Epithelial cell of prostate (primary cell): ENCODE results near the gene OTX2.

Source experiments
- DNase-seq: peaks from one replicate; pipeline ENCODE4 v3.0.0-alpha.2; 2011; ENCODE audit warnings: low read depth, low spot score
- H3K27ac ChIP-seq: fragments of 450-650 bp; 2 replicates; pipeline ENCODE4 v1.5.1; 2017; ENCODE audit warnings: mild to moderate bottlenecking

The OTX2 gene

DNA sequence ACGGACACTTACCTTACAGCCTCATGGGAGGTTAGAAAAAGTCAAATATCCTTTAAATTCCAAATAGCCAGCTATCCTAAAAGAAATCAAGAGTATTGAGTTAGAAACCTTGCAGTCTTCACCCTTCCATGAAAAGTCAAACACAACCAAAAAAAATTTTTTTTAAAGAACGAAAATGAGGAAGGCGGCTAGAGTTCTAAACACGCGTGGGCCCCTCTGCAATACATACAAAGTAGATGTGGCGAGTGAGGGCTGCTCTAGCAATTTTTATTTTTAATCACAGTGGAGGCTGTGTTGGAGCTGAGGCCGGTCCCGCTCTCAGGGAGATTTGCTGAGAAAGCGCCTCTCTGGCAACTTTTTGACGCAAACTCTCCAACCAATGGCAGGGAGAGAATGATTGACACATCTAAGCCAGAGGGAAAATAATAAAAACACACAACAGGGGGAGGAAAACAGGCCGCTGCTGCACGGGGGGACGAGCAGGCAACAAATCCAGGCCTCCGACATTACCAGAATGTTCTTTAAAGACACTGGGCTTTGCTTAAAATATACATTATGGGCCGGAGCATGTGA, at the start of gene OTX2:
TSS of gene OTX2 (minus strand) at position 333 of the 573 bp plus-strand sequence. CDS start 5,023 bp downstream, outside the sequence.
- no peak for DNase-seq

GRCh38 chr14:56858422-56858821, 48.1 kb upstream of the OTX2 start:
- DNase-seq, result no peak
- no peak overlapping the region for H3K27ac ChIP-seq

More for the DNA sequence above, at the start of gene OTX2:
- no peak within 1 kb of the TSS for H3K27ac ChIP-seq

DNA sequence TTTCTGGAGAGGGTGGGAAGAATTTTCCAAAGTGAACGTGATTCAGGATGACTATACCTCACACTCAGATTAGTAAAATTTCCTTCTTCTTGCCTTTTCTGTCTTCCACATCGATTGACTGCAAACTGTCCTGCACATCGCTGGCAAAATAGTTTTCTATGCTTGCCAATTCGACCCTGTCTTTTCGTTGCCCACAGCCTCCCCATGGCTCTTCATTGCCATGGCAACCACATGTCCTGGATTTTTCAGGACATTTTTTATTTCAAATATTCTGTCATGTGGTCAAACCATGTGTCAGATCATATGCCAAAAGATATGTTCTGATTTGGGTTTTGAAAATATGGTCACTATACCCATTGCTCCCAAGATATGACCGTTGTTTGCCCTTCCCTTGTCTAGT, 46.9 kb upstream of the OTX2 start:
- H3K27ac ChIP-seq, result no peak overlapping the region
- DNase-seq, result no peak

GRCh38 chr14:56855891-56856461, 45.7 kb upstream of the OTX2 start:
- no peak for DNase-seq
- H3K27ac ChIP-seq, result no peak overlapping the region

DNA sequence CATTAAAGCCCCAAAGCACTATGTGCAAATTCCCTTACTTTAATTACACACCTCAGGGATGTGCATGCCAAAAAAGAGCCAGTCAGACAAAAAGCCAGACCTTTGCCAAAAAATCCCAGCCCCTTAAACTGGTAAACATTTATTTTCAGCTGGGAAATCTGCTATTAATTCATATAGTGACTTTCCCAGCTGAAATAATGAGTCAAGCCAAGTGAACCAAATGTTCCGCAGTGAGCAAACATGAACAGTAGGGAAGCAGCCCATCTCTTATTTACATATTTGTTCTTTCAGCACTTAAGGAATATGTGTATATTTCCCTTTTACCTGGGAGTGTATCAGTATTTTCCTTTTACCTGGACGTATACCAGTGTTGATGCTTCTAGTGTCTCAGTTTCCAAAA, 44.0 kb upstream of the OTX2 start:
- H3K27ac ChIP-seq, result no peak overlapping the region
- DNase-seq, result no peak

GRCh38 chr14:56846970-56847930, 37.0 kb upstream of the OTX2 start:
- DNase-seq, result no peak
- no peak overlapping the region for H3K27ac ChIP-seq

- no peak overlapping the region for H3K27ac ChIP-seq
- no peak for DNase-seq
Measured at GRCh38 chr14:56844406-56845002, 34.2 kb upstream of the OTX2 start.

DNA sequence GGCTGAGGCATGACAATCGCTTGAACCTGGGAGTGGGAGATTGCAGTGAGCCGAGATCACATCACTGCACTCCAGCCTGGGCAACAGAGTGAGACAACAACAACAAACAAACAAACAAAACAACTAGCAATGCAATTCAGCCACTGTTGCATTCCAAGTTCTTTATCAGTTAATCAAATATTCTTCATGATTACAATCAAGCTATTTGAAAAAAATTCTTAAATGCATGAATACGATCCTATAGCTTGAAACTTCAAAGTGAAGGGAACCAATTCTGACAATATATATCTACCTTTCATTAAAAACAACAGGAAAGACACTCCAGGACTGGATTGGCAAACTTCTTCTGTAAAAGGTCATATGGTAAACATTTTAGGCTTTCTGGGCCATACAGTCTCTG, 31.3 kb upstream of the OTX2 start:
- H3K27ac ChIP-seq, result no peak overlapping the region
- DNase-seq, result no peak

GRCh38 chr14:56840221-56840620, 29.9 kb upstream of the OTX2 start:
- no peak overlapping the region for H3K27ac ChIP-seq
- DNase-seq, result no peak

GRCh38 chr14:56829151-56829550, 18.9 kb upstream of the OTX2 start:
- no peak for DNase-seq
- H3K27ac ChIP-seq, result no peak overlapping the region

DNA sequence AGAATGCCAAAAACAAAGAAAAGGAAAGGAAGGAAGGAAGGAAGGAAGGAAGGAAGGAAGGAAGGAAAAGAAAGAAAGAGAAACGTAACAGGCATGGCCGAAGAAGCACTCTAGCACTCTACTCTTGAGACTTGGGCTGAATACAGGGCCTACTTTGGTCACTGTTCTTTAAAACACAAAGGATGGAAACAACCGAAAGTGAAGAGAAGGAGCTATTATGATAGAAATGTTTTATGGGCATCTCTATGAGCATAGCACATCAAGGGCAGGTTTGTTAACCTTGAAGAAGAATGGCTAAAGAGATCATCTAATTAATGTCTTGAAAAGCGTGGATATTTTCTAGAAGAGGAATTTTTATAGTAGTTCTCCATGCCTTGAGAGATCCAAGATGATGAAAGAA, 15.9 kb upstream of the OTX2 start:
- no peak overlapping the region for H3K27ac ChIP-seq
- no peak for DNase-seq

DNA sequence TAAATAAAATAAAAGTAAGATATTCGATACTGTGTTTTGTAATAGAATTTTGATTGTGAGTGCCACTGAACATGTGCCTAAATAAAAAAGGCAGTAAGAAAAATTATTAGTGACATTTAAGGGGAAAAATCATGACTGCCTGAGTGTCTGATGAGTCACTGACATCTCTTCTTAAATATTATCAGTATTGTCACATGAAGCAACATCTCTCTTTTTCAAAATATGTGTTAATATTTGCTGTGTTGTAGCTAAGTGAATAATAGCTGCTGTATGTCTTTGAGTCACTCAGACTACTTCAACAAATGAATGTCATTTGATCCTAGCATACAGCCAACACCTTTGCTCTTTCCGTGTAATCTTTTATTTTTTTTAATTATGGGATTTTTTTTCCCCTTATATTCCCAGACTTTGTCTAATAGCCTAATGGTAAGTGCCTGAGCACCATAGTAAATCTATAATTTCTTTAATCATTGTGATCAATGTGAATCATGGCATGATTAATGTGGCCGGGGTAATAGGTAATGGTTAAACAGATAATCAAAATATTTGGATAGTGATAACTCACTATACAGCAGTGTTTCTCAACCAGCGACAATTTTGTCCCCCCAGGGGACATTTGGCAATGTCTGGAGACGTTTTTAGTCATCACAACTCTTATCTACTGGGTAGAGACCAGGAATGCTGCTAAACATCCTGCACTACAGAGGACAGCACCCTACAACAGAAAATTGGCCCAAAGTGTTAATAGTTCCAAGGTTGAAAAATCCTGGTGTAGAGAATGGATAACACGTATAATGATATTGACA, 11.7 kb upstream of the OTX2 start:
- no peak for DNase-seq
- no peak overlapping the region for H3K27ac ChIP-seq

DNA sequence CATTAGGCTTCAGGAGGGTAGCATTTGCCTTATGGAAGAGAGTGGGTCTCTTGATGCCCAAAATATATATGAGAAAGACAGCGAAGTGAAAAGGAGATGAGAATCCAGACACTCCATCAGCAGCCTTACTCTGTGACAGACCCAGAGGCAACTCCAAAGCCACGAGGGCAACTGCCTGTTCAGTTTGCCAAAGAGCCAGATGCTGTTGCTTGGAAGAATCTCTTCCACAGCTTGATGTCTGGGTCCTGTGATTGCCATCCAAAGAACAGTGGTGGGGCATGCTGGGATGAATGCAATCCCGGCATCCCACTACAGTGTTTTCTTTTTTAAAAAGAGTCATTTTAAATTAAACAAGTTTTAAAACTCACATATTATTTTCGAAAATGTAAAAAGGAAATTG, 10.9 kb upstream of the OTX2 start:
- no peak for DNase-seq
- no peak overlapping the region for H3K27ac ChIP-seq

GRCh38 chr14:56817396-56817921, 7.2 kb upstream of the OTX2 start:
- H3K27ac ChIP-seq, result no peak overlapping the region
- no peak for DNase-seq

DNA sequence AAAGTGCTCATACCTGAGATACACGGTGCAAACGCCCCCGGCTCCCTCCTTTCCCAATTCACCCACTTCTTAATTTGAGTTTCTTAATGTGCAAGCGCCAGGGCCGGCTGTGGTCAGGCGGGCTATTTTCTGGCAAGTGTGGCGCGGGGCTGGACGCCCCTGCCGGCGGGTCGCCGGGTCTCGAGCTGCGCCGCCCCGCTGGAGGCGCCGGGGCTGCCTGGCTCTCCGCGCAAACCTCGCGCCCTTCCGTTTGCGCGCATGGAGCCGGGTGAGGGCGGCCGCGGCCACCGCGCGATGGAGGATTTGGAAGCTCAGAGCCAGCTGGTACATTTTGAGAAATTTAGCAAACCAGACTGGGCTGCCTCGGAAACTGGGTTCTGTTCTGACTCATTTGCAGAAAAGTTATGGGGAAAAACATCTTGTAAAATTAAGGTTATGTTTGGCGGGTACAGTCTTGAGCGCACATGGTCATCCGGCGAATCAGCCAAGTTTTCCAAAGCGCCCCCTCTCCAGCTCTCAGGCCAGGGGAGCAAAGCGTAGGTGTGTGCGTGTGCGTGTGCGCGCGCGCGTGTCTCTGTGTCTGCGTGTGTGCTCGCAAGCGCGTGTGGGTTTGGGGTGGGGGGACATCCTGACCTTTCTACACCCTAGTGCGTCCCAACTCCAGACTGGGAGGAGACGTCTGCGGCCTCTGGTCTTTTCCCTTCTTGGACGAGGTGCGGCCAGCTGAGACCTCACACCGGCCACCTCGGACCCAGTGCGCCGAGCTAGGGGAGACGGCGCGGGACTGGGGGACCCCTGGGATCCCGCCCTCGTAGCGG, 6.5 kb upstream of the OTX2 start:
- no peak for DNase-seq

DNA sequence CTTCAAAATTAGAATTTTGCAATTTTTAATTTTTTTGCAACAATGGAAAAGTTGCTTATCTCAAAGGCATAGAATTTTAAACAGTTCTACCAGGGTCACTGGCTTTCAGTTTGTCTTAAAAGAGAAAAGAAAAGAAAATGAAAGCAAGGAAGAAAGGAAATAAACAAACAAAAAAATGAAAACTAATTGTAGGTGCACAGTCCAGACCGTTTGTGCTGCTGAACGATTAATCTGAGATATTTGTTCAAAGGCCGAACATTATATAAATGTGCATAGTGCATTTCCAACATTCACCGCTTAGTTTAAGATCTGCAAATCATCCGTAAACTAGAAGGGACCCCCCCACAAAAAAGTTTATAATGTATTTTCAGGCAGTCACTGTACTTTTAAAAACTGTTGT, 5.5 kb upstream of the OTX2 start:
- no peak for DNase-seq
- H3K27ac ChIP-seq, result no peak overlapping the region

More for the DNA sequence above, 6.5 kb upstream of the OTX2 start:
- no peak overlapping the region for H3K27ac ChIP-seq

GRCh38 chr14:56814969-56815700, 4.9 kb upstream of the OTX2 start:
- no peak for DNase-seq
- no peak overlapping the region for H3K27ac ChIP-seq

- no peak overlapping the region for H3K27ac ChIP-seq
- DNase-seq, result no peak
Measured at GRCh38 chr14:56814519-56814959, 4.3 kb upstream of the OTX2 start.
